CD4-positive, alpha-beta T cell (primary cell): ENCODE data around the gene TRIM37. TPM values are rescaled to one million over a fixed set of nuclear protein-coding genes. Genes with fewer than 3 reads are reported as not detected.

Experiments
- ATAC-seq: fragments of 200-7000 bp; cut with Tn5 transposase; one replicate; pipeline ENCODE4 v1.10.0; 2022; ENCODE audit warnings: mild to moderate bottlenecking; ENCODE audit not compliant: poor library complexity
- CTCF ChIA-PET: fragments of 350-600 bp; sonication (Branson Sonifier 250); formaldehyde crosslinking; loops from one replicate; lab custom pipeline; 2021; ENCODE audit warnings: antibody characterized with exemption, inconsistent platforms; lab: Charles Lee
- POLR2A ChIA-PET: fragments of 350-600 bp; sonication (Branson Sonifier 250); formaldehyde crosslinking; loops from one replicate; lab custom pipeline; 2021; ENCODE audit warnings: antibody characterized with exemption, inconsistent platforms; lab: Charles Lee
- DNase-seq, 14 experiments: peaks; one replicate each; pipeline ENCODE4 v3.0.0-alpha.2; 2013 to 2020; ENCODE audit warnings: mixed read lengths in 2 of 14
- H3K27ac ChIP-seq, 2 donors: one replicate each; pipeline versions ENCODE4 v1.5.1 to v1.7.0; 2013; ENCODE audit warnings: low read length in 2 of 2, low read depth in 1 of 2, mild to moderate bottlenecking in 1 of 2
- H3K27me3 ChIP-seq, 2 experiments: 1 replicate in 1 of 2; 2 replicates in 1 of 2; pipeline versions ENCODE4 v1.6.1 to v1.7.0; 2013; ENCODE audit warnings: low read length in 2 of 2, control low read depth in 1 of 2, mild to moderate bottlenecking in 1 of 2, moderate library complexity in 1 of 2; ENCODE audit not compliant: insufficient read depth in 2 of 2, control insufficient read depth in 1 of 2
- H3K36me3 ChIP-seq: one replicate; pipeline ENCODE4 v1.6.1; 2013; ENCODE audit warnings: low read length, control low read depth; ENCODE audit not compliant: insufficient read depth
- H3K4me1 ChIP-seq: one replicate; pipeline ENCODE4 v1.6.1; 2013; ENCODE audit warnings: low read length, control low read depth; ENCODE audit not compliant: insufficient read depth
- H3K4me3 ChIP-seq: one replicate; pipeline ENCODE4 v1.5.1; 2013; ENCODE audit warnings: mild to moderate bottlenecking, low read length, moderate library complexity
- H3K9me3 ChIP-seq, 2 experiments: 1 replicate in 1 of 2; 2 replicates in 1 of 2; pipeline versions ENCODE4 v1.6.1 to v1.7.0; 2013; ENCODE audit warnings: low read length in 2 of 2, mild to moderate bottlenecking in 2 of 2, control low read depth in 1 of 2, moderate library complexity in 1 of 2; ENCODE audit not compliant: control insufficient read depth in 1 of 2, insufficient read depth in 1 of 2
- H3K27ac Mint-ChIP-seq: one replicate; pipeline ENCODE4 v1.8.0; 2020; ENCODE audit warnings: mixed read lengths
- H3K27me3 Mint-ChIP-seq: one replicate; pipeline ENCODE4 v1.8.0; 2021; ENCODE audit warnings: mixed read lengths
- H3K36me3 Mint-ChIP-seq: one replicate; pipeline ENCODE4 v1.8.0; 2021; ENCODE audit warnings: low read depth, mixed read lengths
- H3K4me1 Mint-ChIP-seq: one replicate; pipeline ENCODE4 v1.8.0; 2021; ENCODE audit warnings: low read depth, mixed read lengths
- H3K4me3 Mint-ChIP-seq: one replicate; pipeline ENCODE4 v1.8.0; 2020; ENCODE audit warnings: mild to moderate bottlenecking, mixed read lengths
- H3K9me3 Mint-ChIP-seq: one replicate; pipeline ENCODE4 v1.8.0; 2020; ENCODE audit warnings: mixed read lengths
- CTCF ChIP-seq: fragments of 200-600 bp; IDR thresholded peaks from one replicate; pipeline ENCODE4 v1.8.0; 2022; ENCODE audit warnings: antibody characterized with exemption, mild to moderate bottlenecking
- intact Hi-C, 2 experiments: fragments of 100-400 bp; cut with DNase I in 1 of 2; cut with micrococcal nuclease in 1 of 2; formaldehyde crosslinking; loops; one replicate each; pipeline versions ENCODE4 v1.15.1 to v1.9.0; 2023 to 2025; cut with DNase I, micrococcal nuclease
- total RNA-seq, 174 experiments: library from RNA in 2 of 174; stranded (reverse) in 2 of 174; gene quantifications; one replicate each; pipeline ENCODE4 v1.2.3 and lab custom pipeline; 2021 to 2026

The TRIM37 gene
- total RNA-seq, 2 experiments from 2014 or later: 16.8 to 18.0 TPM

- peaks cover 50% of the 10 kb centered on the region for H3K4me1 Mint-ChIP-seq
- CTCF ChIA-PET: interaction anchor here (1.6 kb wide), 1 partner anchor 45 kb away, joined by 3 read pairs; the partner anchor contains the start of gene TRIM37
- DNase-seq: no peak
- TF ChIP-seq CTCF: no peak
- POLR2A ChIA-PET: interaction anchor here (2.4 kb wide), 1 partner anchor 45 kb away, joined by 14 read pairs; the partner anchor contains the start of gene TRIM37
- peak overlapping the region; percentile 60 for H3K27ac Mint-ChIP-seq
- no peaks in the 10 kb centered on the region for H3K9me3 Mint-ChIP-seq
- intact Hi-C loops: loop anchor here in 1 of 2 experiments (10.0 kb wide), 3 partner anchors 413 to 1897 kb away; partner anchors contain the start of genes DHX40, MSI2, RAD51C and TEX14
- peaks cover 30% of the 10 kb centered on the region for H3K4me1 ChIP-seq
- H3K27me3 ChIP-seq: no peaks in the 10 kb centered on the region
- ATAC-seq: no peak
- no peaks in the 10 kb centered on the region for H3K36me3 Mint-ChIP-seq
- no peaks in the 10 kb centered on the region for H3K27me3 Mint-ChIP-seq
- H3K9me3 ChIP-seq: no peaks in the 10 kb centered on the region
- no peak overlapping the region for H3K4me3 ChIP-seq
- peak overlapping the region; percentile 38 for H3K4me3 Mint-ChIP-seq
- peaks cover under 1% of the 10 kb centered on the region for H3K36me3 ChIP-seq
- no peak overlapping the region for H3K27ac ChIP-seq
These were observed 44.9 kb upstream of the TRIM37 start for GRCh38 chr17:59151591-59151990.

GRCh38 chr17:59151006-59151405 is 44.3 kb upstream of the TRIM37 start:
- no peaks in the 10 kb centered on the region for H3K27me3 ChIP-seq
- no peak overlapping the region for H3K27ac ChIP-seq
- no peak overlapping the region for H3K4me3 ChIP-seq
- intact Hi-C loops: loop anchor here in 1 of 2 experiments (10.0 kb wide), 3 partner anchors 414 to 1896 kb away; partner anchors contain the start of genes DHX40, MSI2, RAD51C and TEX14
- H3K36me3 ChIP-seq: peaks cover 2% of the 10 kb centered on the region
- H3K4me1 ChIP-seq: peaks cover 24% of the 10 kb centered on the region
- no peaks in the 10 kb centered on the region for H3K9me3 ChIP-seq
- DNase-seq: peak in 2 of 14 experiments; percentile 21 to 29
- no peak for TF ChIP-seq CTCF
- no peaks in the 10 kb centered on the region for H3K36me3 Mint-ChIP-seq
- no peaks in the 10 kb centered on the region for H3K27me3 Mint-ChIP-seq
- POLR2A ChIA-PET: interaction anchor here (2.4 kb wide), 1 partner anchor 44 kb away, joined by 14 read pairs; the partner anchor contains the start of gene TRIM37
- H3K4me1 Mint-ChIP-seq: peaks cover 50% of the 10 kb centered on the region
- H3K27ac Mint-ChIP-seq: peak overlapping the region; percentile 60
- peak overlapping the region; percentile 38 for H3K4me3 Mint-ChIP-seq
- H3K9me3 Mint-ChIP-seq: no peaks in the 10 kb centered on the region
- ATAC-seq: no peak
- CTCF ChIA-PET: interaction anchor here (1.6 kb wide), 1 partner anchor 44 kb away, joined by 3 read pairs; the partner anchor contains the start of gene TRIM37

- Mint-ChIP-seq H3K36me3 (peaks cover 4% of the 10 kb centered on the region), H3K4me3 (no peak overlapping the region), H3K27ac (peak overlapping the region; percentile 60), H3K27me3 (no peaks in the 10 kb centered on the region), H3K4me1 (peaks cover 56% of the 10 kb centered on the region), H3K9me3 (no peaks in the 10 kb centered on the region)
- DNase-seq (peak in 1 of 14 experiments; percentile 23), ATAC-seq (no peak)
- Histone ChIP-seq H3K4me1 (peaks cover 19% of the 10 kb centered on the region), H3K9me3 (no peaks in the 10 kb centered on the region), H3K36me3 (peaks cover 2% of the 10 kb centered on the region), H3K4me3 (no peak overlapping the region), H3K27me3 (no peaks in the 10 kb centered on the region), H3K27ac (no peak overlapping the region)
- TF ChIP-seq CTCF: no peak
- intact Hi-C loops: loop anchor here in 1 of 2 experiments (10.0 kb wide), 3 partner anchors 415 to 1895 kb away; partner anchors contain the start of genes DHX40, MSI2, RAD51C and TEX14
- CTCF ChIA-PET: no interaction called here
- POLR2A ChIA-PET: no interaction called here
These were observed 43.3 kb upstream of the TRIM37 start for GRCh38 chr17:59149841-59150511.
